HS-5 (cell line): ENCODE results near the gene DCPS.

Experiments
- DNase-seq: peaks from one replicate; pipeline ENCODE4 v3.0.0-alpha.2; 2012; ENCODE audit warnings: low read depth

The DCPS gene

DNA sequence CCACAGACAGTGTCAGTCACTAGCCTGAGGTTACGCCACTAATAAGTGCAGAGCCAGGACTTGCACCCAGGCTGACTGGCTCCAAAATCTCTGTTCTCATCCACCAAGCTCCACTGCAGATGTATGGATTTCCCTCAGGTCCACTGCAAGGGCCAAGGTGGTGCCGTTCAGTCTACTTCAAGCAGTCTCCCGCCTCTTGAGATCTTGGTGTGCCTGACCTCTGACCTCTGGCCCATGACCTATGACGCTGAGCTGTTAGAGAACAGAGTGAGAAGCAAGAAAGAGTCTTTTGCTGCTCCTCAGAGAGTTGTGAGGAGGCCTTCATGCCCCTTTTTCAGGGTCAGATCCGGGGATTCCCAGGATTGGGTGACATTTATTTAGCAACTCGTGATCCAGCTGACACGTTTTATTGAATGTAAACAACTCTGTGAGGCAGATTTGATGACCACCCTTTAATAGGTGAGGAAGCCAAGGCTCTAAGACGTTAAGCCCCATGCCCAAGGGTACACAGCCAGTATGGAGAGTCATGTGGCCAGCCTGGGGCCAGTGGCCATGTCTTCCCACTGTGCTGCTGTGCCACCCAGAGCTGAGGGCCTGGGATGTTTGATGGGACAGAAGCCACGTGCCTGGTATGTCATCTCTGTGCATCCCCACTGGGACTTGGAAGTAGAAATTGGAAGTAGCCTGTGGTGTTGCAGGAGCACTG lies 25.2 kb downstream of the DCPS start:
- no peak for DNase-seq

DNA sequence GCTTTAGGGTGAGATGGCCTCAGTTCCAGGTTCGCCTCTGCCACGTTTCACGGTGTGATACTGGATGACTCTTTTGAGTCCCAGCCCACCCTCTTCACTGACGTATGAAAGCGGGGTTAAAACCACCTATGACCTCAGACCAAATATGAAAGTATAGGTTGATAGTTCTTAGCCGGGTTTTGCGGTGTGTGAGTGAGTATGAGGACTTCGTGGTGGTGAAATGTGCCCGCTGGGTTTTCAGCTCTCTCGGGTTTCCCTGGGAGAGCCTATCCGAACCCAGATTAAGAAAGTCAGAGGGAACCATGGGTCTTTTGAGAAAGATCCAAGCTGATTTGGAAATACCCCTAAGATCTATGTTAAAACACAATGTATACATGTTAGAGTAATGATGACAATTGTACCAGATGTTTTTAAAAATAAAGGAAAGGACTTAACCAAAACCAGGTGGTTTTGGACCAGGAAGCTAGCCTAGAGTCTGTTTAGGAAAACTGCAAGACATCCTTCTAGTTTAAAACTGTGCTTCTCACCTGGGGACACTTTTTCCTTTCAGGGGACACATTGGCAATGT lies 25.9 kb downstream of the DCPS start:
- no peak for DNase-seq

DNA sequence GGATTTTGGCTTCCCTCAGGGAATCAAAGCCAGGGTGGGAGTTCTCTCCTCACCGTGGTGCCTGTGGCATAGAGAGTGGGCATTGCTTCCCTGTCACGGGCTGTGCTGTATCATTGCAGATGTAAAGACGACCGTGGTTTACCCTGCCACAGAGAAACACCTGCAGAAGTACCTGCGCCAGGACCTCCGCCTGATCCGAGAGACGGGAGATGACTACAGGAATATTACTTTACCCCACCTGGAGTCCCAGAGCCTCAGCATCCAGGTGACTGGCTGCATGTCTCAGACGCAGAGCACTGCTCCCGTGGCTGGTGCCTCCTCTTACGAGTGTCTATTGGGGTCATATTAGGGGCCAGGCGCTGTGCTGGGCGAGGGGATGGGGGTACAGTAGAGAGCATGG lies 27.4 kb downstream of the DCPS start:
- no peak for DNase-seq

DNA sequence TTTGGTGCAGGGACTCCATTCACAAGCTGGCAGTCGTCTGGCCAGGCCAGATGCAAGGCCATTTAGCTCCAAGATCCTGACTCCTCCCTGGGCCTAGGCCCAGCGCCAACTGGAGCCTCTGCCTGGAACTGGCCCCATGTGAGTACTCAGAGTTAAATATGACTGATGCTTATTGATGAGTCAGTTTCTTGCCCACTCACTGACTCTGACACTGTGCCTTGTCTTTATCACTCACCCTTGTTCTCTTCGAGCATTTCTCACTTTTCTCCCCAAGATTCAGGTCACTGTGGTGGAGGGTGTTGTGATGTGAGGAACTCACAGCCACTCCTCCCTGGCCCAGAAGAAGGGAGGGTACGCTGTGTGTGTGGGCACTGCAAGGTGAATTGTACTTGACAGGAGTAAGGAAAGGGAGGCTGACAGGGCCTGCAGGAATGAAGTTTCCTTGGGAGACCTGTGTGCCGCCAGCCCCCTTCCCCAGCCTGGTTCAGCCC lies 28.4 kb downstream of the DCPS start:
- DNase-seq: no peak

DNA sequence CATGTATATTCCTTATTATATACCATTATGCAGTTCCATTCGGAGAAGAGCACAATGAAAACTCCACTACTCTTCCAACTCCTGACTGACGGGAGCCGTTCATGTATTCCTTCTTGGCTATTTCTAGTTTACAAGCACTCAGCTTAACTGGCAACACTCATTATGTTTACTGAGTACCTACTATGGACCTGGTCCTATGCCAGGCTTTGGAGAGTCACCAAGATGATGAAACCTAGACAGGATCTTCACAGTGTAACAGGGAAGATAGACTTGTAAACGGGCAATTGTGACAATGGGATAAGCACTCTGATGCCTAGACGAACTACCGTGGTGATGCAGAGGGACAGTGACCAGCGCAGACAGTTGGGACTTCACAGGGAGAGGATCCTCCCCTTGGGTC lies 29.3 kb downstream of the DCPS start:
- no peak for DNase-seq

DNA sequence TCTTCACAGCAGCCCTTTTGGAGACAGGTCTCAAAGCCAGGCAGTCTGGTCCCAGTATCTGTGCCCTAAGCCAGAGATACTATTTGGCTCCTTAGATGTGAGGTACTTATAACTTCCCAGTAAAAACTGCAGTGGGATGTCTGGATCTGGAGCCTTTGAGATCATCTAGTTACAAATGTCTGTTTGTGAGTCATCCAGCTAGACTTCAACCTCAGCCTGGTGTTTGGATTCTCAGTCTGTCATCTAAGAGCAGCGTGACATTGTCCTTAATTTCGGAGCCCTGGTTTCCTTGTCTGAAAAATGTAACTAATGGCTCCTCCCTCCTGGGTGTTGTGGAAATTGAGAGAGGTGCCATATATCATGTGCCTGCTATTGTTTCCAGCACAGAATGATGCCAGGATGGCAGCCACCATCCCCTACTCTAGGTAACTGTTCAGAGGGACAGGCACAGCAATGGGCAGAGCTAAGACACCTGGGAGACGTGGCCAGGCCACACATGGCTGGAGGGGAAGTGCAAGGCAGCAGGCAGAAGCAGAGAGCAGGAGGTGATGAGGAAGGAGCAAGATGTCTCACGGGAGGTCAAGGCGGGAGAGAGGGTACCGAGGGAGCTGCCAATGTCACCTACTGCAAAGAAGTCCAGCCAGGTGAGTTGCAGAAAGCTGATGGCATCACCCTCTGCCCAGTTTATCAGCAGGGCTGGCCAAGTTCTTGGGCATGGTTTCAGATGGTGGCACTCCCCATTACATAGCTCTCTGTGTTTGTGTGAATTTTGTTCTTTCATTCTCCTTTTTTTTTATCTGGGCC lies 31.0 kb downstream of the DCPS start:
- no peak for DNase-seq

DNA sequence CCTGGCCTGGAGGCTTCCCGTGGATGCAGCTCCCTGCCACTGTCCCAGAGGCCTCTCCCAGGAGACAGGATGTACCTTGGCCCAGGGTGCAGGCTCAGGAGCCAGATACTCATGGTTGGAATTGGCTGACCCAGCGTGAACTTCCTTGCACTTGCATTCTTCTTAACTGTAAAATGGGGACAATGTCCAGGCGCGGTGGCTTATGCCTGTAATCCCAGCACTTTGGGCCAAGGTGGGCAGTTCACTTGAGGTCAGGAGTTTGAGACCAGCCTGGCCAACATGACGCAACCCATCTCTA lies 31.6 kb downstream of the DCPS start:
- DNase-seq: no peak

DNA sequence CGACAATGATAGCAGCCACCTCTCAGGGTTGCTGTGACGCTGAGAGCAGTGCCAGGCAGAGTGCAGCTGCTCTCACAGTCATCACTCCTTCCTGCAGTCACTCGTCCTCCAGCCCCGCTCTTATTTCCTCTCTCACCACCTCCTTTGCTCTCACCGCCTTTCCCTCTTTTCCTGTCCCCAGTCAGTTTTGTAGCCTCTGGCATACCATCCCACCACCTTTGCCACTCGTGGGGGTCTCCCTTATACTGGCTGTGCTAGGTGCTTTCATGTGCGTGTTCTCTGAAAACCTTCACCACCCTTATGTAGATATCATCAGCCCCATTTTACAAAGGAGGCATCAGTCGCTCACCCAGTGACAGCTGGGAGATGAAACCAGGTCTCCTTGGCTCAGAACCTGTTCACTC lies 32.3 kb downstream of the DCPS start:
- no peak for DNase-seq

DNA sequence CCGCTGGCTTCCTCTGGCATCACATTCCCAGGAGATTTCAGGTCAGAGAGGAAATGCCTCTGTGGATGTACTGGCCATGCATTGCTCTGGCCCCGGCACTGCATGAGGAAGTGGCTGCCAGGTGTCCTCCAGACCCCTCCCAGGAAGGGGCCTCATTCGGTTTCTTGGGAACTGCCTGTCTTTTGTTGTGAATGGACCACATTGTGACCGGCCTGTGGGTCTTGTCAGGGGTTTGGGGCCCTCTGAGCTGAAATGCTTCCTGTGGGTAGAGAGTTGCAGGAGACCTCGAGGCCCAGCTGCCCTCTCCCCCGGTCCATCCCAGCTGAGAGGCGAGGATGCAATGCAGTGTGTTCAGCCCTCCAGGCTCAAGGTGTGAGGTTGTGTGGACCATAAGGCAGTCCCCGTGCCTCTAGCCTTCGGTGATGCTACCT lies 32.8 kb downstream of the DCPS start:
- DNase-seq: no peak

DNA sequence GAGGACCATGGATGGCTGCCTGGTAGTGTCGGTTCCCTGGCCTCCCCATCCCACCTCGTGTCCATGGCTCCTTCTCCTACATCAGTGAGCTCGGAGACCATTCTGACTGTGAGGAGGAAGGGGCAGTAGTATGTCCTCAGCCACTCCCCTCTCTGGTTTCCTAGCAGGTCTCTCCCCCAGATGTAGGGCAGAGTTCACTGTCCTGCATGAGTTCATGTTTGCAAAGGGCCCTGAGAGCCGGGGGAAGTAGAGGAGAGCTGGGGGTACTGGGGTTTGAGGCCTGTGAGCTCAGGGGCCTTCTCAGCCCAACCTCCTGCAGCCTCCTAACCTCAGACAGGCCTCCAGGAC lies 33.2 kb downstream of the DCPS start:
- no peak for DNase-seq

DNA sequence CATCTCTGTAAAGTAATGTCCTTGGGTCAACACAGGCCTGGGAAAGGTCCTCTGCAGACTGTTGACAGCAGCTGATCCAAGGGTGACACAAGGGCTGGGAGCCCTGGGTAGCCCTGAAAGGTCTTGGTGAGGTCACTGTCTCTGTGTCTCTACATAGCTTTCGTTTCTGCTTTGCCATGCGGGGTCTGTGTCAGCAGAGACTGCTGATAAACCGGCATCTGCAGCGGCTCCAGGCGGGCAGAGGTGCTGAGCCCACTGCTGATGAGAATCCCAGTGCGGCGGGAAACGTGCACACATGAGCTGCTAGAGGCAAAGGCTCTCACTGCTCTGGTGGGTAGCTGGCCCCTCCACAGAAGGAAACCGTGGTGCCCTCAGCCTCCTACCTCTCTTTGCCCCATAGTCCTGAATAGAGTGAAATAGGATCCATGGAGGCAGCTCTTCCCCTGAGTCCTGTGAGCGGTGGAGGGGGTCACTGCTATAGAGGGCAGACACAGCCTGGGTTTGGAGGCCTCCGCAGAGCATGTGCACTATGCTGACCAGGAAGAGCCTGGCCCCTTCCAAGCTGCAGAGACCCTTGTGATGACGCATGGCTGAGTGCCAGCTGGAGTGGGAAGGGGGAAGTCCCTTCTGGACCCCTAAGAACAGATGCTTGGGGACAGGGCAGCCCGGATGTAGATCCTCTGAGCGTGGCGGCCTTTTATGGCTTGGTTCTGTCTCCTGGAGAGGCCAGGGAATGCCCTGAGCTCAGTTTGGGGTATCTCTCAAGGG lies 33.8 kb downstream of the DCPS start:
- no peak for DNase-seq

DNA sequence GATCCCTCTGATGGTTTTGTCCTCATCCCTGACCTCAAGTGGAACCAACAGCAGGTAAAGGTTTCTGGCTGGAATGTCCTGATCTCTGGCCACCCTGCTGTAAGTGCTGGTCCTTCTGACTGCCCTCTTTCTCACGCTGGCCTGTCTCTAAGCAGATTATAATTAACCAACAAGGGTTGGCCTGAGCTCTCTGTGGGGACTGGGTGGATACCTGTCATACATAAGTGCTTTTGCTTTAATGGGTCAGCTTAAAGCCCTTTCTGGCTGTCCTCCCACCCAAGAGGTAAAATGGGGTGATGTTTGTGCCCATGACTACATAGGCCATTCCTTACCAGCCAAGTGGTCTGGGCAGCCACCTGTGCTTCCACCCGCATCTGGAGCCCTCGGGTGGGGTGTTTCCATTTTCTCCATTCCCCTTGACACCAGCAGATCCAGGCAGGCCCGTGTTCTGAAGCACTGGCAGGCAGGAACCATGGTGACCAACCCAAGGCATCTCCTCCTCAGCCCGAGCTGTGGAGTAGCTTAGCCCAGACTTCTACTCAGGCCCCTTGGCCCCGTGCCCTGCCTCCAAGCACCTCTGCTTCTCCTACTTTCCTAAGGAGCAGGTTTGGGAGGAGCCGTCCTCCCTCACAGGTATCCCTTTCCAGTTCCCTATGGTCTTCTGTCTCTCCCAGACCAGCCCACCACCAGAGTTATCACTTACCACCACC lies 34.6 kb downstream of the DCPS start:
- no peak for DNase-seq

DNA sequence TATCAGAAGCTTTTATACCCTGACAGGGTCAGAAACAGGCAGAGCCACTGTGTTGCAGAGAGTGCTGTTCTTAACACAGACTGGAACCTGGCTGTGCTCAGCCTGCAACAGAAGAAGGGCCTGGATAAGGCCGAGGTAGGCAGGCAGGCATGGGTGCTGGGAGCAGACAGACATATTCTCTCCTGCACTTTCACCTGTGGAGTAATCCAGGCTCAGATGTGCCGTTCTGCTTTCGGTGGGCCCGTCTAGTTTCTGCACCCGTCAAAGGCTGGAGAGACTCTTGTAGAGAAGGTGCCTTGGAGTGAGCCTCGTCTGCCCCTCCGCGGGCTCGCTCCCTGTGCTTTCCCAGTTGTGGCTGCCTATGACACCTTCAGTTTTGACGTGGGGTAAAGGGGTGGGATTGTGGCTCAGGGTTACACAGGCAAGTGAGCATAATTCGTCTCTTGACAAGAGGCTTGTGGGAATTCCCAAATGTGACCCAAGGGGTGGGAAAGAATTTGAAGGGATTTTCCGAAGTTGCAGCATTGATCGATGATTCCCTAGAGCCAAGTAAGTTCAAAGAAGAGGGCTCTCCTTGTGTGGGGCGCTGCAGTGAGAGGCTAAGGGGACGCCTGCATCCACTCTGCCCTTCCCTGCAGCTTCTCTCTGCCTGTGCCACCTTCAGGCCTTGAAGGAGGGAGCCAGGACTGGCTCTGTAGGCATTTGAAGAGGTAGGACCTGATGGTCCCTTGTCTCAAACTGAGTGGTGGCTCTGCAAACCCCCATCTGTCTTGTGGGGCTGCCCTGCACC lies 35.4 kb downstream of the DCPS start:
- DNase-seq: no peak

DNA sequence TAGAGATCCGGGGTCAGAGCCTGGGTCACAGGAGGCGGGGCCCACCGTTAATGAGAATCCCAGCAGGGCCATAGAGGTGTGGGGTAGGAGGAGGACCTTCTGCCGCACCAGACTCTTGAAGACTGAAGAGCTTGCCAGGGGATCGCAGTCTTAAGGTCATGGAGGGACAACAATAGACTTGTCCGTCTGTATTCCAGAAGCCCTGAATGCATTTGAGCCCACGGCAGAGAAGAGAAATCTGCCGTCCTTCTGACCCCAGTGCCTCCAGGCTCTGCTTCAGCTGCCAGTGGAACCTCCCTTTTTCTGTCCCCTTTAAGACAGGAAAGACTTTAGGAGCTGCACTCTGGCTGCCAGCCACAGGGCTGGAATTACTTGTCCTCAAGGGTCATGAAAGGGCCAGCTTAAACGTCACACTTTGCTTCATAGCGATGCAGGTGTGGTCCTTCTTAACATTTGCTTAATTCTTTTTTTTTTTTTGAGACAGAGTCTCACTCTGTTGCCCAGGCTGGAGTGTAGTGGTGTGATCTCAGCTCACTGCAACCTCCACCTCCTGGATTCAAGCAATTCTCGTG lies 36.1 kb downstream of the DCPS start:
- DNase-seq: no peak

DNA sequence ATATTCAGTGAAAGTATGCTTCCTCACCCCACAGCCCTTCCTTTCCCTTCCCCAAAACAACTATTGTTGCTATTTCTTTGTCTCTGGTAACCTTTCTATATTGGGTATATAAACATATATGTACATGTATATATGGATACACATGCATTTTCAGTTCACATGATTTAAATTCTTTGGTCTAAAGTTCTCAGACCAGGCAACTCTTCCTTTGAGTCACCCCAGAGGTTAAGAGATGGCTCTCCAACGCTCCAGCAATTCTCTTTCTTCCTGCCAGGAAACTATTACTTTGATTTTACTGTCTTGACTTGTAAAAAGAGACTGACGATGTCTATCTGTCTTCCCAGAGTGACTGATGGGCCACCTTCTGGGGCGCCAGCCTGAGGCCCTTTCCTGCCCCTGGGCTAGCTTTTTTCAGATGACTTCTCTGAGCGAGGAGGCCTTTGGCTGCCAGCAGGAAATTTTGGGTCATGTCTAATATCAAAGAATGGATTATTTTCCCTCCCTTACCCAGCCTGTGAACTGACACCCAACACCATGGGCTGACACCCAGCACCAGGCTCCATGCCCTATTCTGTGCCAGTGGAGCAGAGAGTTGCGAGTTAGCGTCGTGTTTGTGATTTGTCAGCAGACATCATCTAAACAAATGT lies 37.2 kb downstream of the DCPS start:
- no peak for DNase-seq

DNA sequence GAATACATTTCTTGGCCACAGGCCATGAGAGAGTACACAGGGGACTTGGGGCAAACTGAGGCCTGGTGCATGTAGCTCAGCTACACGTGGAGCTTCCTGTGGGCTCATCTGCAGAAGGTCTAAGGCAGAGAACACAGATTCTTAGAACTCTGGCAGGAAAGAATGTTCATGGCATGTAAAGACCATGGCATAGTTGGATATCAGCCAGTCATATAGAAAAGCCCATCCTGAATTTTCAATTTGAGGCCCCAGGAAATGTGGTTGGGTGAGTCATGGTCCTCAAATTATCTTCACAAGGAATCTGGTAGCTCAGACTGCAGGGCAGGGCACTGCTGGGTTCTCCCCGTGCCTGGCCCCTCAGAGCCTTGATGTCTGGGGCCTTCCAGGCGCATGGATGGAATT lies 37.9 kb downstream of the DCPS start:
- peak; percentile 80 for DNase-seq

DNA sequence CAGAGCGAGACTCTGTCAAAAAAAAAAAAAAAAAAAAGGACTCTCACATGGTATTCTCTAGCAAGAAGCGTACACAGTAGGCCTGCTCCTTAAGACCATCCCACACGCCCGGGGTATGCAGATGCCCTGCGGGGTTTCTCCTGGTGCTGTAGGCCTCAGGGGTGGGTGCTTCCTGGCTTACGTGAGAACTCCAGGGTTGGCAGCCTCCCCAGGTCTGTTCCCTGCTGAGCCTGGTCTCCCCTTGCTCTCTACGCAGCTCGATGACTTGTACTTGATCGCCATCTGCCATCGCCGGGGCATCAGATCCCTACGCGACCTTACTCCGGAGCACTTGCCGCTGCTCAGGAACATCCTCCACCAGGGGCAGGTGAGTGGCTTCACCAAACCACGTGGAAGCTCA lies 39.2 kb downstream of the DCPS start:
- DNase-seq: no peak

DNA sequence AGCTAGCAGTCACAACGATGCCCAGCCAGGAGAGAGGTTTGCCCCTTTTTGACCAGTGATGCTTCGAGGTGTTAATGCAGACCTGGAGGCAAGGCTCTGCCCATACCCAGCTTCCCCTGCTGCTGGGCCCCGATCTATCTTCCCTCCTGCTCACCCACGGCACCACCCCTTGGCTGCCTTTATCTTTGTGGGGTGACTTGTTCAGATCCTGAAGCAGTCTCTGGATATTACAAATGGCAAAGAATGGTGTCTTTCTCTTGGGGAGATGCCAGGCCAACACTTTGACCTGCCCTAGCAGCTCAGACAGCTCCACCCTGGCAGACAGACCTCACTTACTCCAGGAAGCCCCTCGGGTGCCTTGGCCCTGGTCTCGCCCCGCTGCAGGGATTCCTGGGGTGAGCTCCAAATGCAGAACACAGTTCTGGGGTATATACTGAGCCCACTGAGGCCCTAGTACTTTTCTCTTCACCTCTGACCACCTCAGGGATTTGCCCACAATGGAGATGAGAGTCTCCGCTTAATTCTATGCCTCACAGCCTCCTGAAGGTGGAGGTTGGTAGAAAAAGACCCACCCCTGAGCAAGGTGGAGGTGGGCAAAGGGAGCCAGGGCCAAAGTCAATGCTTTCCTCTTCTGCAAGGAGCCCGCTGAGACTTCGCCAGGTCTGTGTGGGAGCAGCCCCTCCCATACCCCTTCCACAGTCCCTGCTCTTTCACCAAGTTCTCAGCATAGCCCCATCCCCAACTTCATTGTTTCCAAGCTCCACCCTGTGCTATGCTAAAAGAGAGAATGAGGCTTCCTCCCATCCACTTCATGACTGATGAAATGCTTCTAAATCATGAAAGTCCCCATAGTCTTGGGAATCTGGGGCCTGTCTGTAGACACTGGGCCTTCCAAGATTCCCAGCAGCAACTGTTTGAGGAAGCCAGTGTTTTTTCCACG lies 40.6 kb downstream of the DCPS start:
- no peak for DNase-seq

DNA sequence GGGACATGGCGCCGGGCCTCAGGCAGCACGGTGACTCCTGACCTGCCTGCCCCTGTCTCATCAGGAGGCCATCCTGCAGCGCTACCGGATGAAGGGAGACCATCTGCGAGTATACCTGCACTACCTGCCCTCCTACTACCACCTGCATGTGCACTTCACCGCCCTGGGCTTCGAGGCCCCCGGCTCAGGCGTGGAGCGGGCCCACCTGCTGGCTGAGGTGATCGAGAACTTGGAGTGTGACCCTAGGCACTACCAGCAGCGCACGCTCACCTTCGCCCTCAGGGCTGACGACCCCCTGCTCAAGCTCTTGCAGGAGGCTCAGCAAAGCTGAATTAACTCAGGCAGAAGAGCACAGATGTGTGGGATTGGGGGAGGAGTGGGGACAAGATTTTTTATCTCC lies 41.4 kb downstream of the DCPS start:
- DNase-seq: no peak
